ENCODE results near the gene ITIH5. TPM values are rescaled to one million over a fixed set of nuclear protein-coding genes. Genes with fewer than 3 reads are reported as not detected.

The ITIH5 gene
- total RNA-seq, 1 donor from 2014 or later = not detected

GRCh38 chr10:7551950-7552716, 114.6 kb downstream of the ITIH5 start:
- H3K4me3 Mint-ChIP-seq = no peak overlapping the region
- ChIA-PET CTCF (no interaction called here), POLR2A (no interaction called here)
- H3K27me3 Mint-ChIP-seq = peaks cover 7% of the 10 kb centered on the region
- no peak for TF ChIP-seq CTCF (IDR thresholded peaks at IDR 0.05)
- intact Hi-C loops (cut with micrococcal nuclease) = no loop called here
- H3K27ac Mint-ChIP-seq = no peak overlapping the region
- DNase-seq = no peak
- H3K9me3 Mint-ChIP-seq = no peaks in the 10 kb centered on the region
- no peaks in the 10 kb centered on the region for H3K4me1 Mint-ChIP-seq
- H3K36me3 Mint-ChIP-seq (ENCODE audit: low read depth) = no peaks in the 10 kb centered on the region
- no peak for ATAC-seq (ENCODE audit: low read depth)

- no peaks in the 10 kb centered on the region for H3K9me3 Mint-ChIP-seq
- no peaks in the 10 kb centered on the region for H3K4me1 Mint-ChIP-seq
- DNase-seq (no peak), ATAC-seq (ENCODE audit: low read depth) (no peak)
- CTCF ChIA-PET = no interaction called here
- POLR2A ChIA-PET = no interaction called here
- intact Hi-C loops (cut with micrococcal nuclease) = no loop called here
- H3K27me3 Mint-ChIP-seq = peaks cover 7% of the 10 kb centered on the region
- H3K27ac Mint-ChIP-seq = no peak overlapping the region
- no peaks in the 10 kb centered on the region for H3K36me3 Mint-ChIP-seq (ENCODE audit: low read depth)
- no peak overlapping the region for H3K4me3 Mint-ChIP-seq
- TF ChIP-seq CTCF (IDR thresholded peaks at IDR 0.05) = no peak
These were observed 115.5 kb downstream of the ITIH5 start for GRCh38 chr10:7551289-7551688.

GRCh38 chr10:7550013-7550412, 116.8 kb downstream of the ITIH5 start:
- Mint-ChIP-seq H3K27me3 (peaks cover 4% of the 10 kb centered on the region), H3K4me3 (no peak overlapping the region), H3K36me3 (ENCODE audit: low read depth) (no peaks in the 10 kb centered on the region), H3K27ac (no peak overlapping the region), H3K4me1 (no peaks in the 10 kb centered on the region), H3K9me3 (no peaks in the 10 kb centered on the region)
- ChIA-PET CTCF (no interaction called here), POLR2A (no interaction called here)
- TF ChIP-seq CTCF (IDR thresholded peaks at IDR 0.05) = no peak
- DNase-seq = no peak
- intact Hi-C loops (cut with micrococcal nuclease) = no loop called here
- no peak for ATAC-seq (ENCODE audit: low read depth)

- ChIA-PET CTCF (no interaction called here), POLR2A (no interaction called here)
- DNase-seq (no peak), ATAC-seq (ENCODE audit: low read depth) (no peak)
- intact Hi-C loops (cut with micrococcal nuclease) = no loop called here
- no peak for TF ChIP-seq CTCF (IDR thresholded peaks at IDR 0.05)
- Mint-ChIP-seq H3K36me3 (ENCODE audit: low read depth) (no peaks in the 10 kb centered on the region), H3K9me3 (no peaks in the 10 kb centered on the region), H3K27ac (no peak overlapping the region), H3K4me1 (no peaks in the 10 kb centered on the region), H3K27me3 (peaks cover 2% of the 10 kb centered on the region), H3K4me3 (no peak overlapping the region)
These were observed 118.9 kb downstream of the ITIH5 start for GRCh38 chr10:7547829-7548228.

- ATAC-seq (ENCODE audit: low read depth) = no peak
- POLR2A ChIA-PET = no interaction called here
- intact Hi-C loops (cut with micrococcal nuclease) = no loop called here
- Mint-ChIP-seq H3K4me3 (no peak overlapping the region), H3K27ac (no peak overlapping the region), H3K27me3 (peaks cover 3% of the 10 kb centered on the region), H3K4me1 (no peaks in the 10 kb centered on the region), H3K9me3 (no peaks in the 10 kb centered on the region), H3K36me3 (ENCODE audit: low read depth) (no peaks in the 10 kb centered on the region)
- no peak for TF ChIP-seq CTCF (IDR thresholded peaks at IDR 0.05)
- CTCF ChIA-PET = no interaction called here
- DNase-seq = no peak
These were observed 119.6 kb downstream of the ITIH5 start for GRCh38 chr10:7547206-7547605.

All from activated B cell treated with CpG ODN at 0.5 μM for 24 hours (primary cell).